NB4 (cell line): ENCODE results near the gene MRPL39.
"Not testable (repeated sequence)": the region's sequence is repeated elsewhere in the genome, so short reads cannot be mapped to it uniquely, and the experiment has no call there.

Experiments used
- DNase-seq: peaks from one replicate; pipeline ENCODE4 v3.0.0; 2010; ENCODE audit warnings: low read depth
- H3K4me3 ChIP-seq: one replicate; pipeline ENCODE4 v1.5.1; 2011; ENCODE audit warnings: mild to moderate bottlenecking, low read depth, low read length, moderate library complexity
- CTCF ChIP-seq: IDR thresholded peaks from one replicate; pipeline ENCODE4 v1.5.1; 2012; ENCODE audit warnings: low read depth, low read length
- MYC ChIP-seq: IDR thresholded peaks from 2 replicates; pipeline ENCODE4 v1.6.1; 2011; ENCODE audit warnings: low read depth, low read length
- POLR2A ChIP-seq: IDR thresholded peaks from 2 replicates; pipeline ENCODE4 v1.6.1; 2011; ENCODE audit warnings: mild to moderate bottlenecking; ENCODE audit not compliant: insufficient read length; ENCODE audit errors: extremely low read depth
- TF ChIP-seq, protein P1 (sequence below): IDR thresholded peaks from 2 replicates; pipeline ENCODE4 v1.6.1; 2011; ENCODE audit warnings: low read depth, low read length

MRPL39 gene

DNA sequence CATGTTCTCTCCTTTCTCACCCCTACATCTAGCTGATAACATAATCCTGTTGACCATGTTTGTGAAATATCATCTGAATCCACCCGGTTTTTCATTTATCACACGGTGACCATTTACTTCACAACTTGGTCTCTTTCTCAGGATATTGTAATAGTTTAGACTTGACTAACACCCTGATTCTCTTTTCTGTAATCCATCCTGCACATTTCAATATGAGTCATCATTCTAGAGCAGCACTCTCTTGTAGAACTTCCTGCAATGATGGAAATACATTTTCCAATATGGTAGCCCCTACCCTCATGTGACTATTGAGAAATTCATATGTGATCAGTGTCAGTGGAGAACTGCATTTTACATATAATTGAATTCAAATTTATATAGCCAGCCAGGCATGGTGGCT lies 29.4 kb upstream of the MRPL39 start:
- TF ChIP-seq MYC (no peak), CTCF (no peak), POLR2A (no peak)
- TF ChIP-seq, protein P1, sequence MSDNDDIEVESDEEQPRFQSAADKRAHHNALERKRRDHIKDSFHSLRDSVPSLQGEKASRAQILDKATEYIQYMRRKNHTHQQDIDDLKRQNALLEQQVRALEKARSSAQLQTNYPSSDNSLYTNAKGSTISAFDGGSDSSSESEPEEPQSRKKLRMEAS: no peak
- H3K4me3 ChIP-seq: no peak overlapping the region
- DNase-seq: no peak

GRCh38 chr21:25635310-25635709 lies 28.0 kb upstream of the MRPL39 start:
- no peak for DNase-seq
- no peak for TF ChIP-seq POLR2A
- TF ChIP-seq, protein P1: no peak
- TF ChIP-seq MYC: no peak
- no peak for TF ChIP-seq CTCF
- no peak overlapping the region for H3K4me3 ChIP-seq

- TF ChIP-seq POLR2A: no peak
- no peak for TF ChIP-seq CTCF
- TF ChIP-seq, protein P1: no peak
- no peak for TF ChIP-seq MYC
- no peak overlapping the region for H3K4me3 ChIP-seq
- DNase-seq: no peak
These were observed 25.0 kb upstream of the MRPL39 start for GRCh38 chr21:25632296-25632695.

- no peak overlapping the region for H3K4me3 ChIP-seq
- DNase-seq: no peak
- TF ChIP-seq CTCF (no peak), MYC (no peak), POLR2A (no peak)
- TF ChIP-seq, protein P1: no peak
These were observed 19.5 kb upstream of the MRPL39 start for GRCh38 chr21:25626757-25627156.

DNA sequence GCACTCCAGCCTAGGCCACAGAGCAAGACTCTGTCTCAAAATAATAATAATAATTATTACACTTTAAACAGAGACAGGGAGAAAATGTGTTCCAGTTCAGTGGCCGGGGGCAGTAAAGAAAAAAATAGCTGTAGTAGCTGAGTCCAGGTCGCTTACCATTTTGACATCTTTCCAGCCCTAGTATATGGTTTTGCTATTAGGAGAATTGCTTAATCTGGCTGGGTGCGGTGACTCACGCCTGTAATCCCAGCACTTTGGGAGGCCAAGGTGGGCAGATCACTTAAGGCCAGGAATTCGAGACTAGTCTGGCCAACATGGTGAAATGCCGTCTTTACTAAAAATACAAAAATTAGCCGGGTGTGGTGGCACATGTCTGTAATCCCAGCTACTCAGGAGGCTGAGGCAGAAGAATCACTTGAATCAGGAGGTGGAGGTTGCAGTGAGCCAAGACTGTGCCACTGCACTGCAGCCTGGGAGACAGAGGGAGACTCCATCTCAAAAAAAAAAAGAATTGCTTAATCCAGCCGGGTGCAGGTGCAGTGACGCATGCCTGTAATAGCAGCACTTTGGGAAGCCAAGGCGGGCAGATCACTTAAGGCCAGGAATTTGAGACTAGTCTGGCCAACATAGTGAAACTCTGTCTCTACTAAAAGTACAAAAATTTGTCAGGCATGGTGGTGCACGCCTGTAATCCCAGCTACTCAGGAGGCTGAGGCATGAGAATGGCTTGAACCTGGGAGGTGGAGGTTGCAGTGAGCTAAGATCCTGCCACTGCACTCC lies 18.7 kb upstream of the MRPL39 start:
- not testable (repeated sequence) for DNase-seq, H3K4me3 ChIP-seq

DNA sequence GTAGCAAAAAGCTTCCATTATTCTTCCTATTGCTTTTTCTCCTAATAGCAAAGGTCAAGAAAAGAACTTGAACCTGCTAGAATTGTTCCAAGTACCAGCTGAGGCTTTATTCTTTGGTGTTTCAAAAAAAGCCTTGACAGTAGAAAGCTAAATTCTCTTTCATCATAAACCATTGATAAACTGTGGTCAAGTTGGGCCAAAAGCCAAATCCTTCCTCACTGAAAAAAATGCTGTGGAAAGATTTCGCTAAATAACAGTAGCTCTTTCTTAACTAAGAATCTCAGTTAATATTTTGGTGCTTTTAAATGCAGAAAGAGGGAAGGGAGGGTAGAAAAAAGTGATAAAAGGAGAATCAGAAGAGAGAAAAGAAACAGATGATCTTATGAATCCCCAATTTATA lies 17.8 kb upstream of the MRPL39 start:
- no peak for TF ChIP-seq MYC
- TF ChIP-seq POLR2A: no peak
- TF ChIP-seq, protein P1: no peak
- no peak for TF ChIP-seq CTCF
- DNase-seq: no peak
- no peak overlapping the region for H3K4me3 ChIP-seq
